CD4-positive, alpha-beta T cell treated with Interferon gamma for 1 hour (primary cell): ENCODE data around the gene FAM200B.
A peak's percentile ranks its signal among the peaks of the same experiment; 100 is the strongest.

Source experiments
- DNase-seq: peaks from one replicate; pipeline ENCODE4 v3.0.0-alpha.2; 2020

FAM200B gene

GRCh38 chr4:15668566-15669435 lies 12.8 kb upstream of the FAM200B start:
- no peak for DNase-seq

- DNase-seq = no peak
Measured at GRCh38 chr4:15670576-15670975, 11.1 kb upstream of the FAM200B start.

- no peak for DNase-seq
Measured at GRCh38 chr4:15672101-15672500, 9.5 kb upstream of the FAM200B start.

GRCh38 chr4:15673337-15673736 lies 8.3 kb upstream of the FAM200B start:
- DNase-seq = no peak

GRCh38 chr4:15674046-15674445 lies 7.6 kb upstream of the FAM200B start:
- DNase-seq = no peak

- no peak for DNase-seq
Measured at GRCh38 chr4:15674926-15675325, 6.7 kb upstream of the FAM200B start.

GRCh38 chr4:15675356-15675755 lies 6.3 kb upstream of the FAM200B start:
- no peak for DNase-seq

- no peak for DNase-seq
Measured at GRCh38 chr4:15676039-15676438, 5.6 kb upstream of the FAM200B start.

GRCh38 chr4:15676899-15677298 lies 4.7 kb upstream of the FAM200B start:
- no peak for DNase-seq

- no peak for DNase-seq
Measured at GRCh38 chr4:15677507-15677988, 4.1 kb upstream of the FAM200B start.

GRCh38 chr4:15681067-15681371 lies 608 bp upstream of the FAM200B start:
- DNase-seq = no peak

GRCh38 chr4:15682242-15683142 lies 865 bp downstream of the FAM200B start:
- no peak for DNase-seq

GRCh38 chr4:15683143-15683495 lies 1.5 kb downstream of the FAM200B start:
- no peak for DNase-seq

GRCh38 chr4:15684498-15684897 lies 2.9 kb downstream of the FAM200B start:
- no peak for DNase-seq

GRCh38 chr4:15688051-15688450 lies 6.4 kb downstream of the FAM200B start:
- DNase-seq = no peak

- peak; percentile 14 for DNase-seq
Measured at GRCh38 chr4:15689540-15689939, 7.9 kb downstream of the FAM200B start.

- DNase-seq = no peak
Measured at GRCh38 chr4:15690020-15690809, 8.6 kb downstream of the FAM200B start.

- no peak for DNase-seq
Measured at GRCh38 chr4:15691346-15692135, 9.9 kb downstream of the FAM200B start.

GRCh38 chr4:15692602-15693001 lies 11.0 kb downstream of the FAM200B start:
- no peak for DNase-seq

GRCh38 chr4:15694431-15694830 lies 12.8 kb downstream of the FAM200B start:
- no peak for DNase-seq

- no peak for DNase-seq
Measured at GRCh38 chr4:15695240-15695699, 13.6 kb downstream of the FAM200B start.

- no peak for DNase-seq
Measured at GRCh38 chr4:15695729-15696128, 14.1 kb downstream of the FAM200B start.
